Measurements from ENCODE around the gene EML3.

DNA sequence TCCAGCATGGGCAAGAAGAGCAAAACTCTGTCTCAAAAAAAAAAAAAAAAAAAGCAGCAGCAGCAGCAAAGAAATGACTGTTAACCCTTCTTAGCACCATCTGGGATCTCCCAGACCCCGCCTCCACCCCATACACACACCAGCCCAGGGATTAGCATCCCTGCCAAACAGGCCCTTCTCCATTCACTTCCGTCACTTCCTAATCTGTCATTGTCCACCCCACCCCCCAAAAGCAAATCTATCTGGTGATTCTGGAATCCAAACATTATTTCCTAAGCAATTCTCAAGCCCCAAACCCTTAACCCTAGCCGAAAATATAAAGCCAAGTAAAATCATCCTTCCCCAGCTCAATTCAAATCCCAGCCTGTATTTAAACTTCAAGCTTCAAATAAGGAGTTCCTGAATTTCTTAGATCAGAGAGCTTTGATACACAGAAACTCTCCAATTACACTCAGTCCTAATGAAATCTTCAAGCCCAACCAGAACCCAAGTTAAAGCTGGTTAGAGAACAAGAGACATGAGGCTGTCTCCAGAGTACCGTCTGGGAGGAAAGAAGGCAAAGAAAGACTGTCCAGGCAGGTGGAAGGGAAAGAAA, 60.0 kb downstream of the EML3 start:
- TF ChIP-seq REST (IDR thresholded peaks at IDR 0.05; ENCODE audit: insufficient read depth in 1 of 2, low read depth in 2 of 2, low read length in 1 of 2): no peak
- no peak for TF ChIP-seq POLR2AphosphoS5 (IDR thresholded peaks at IDR 0.05; ENCODE audit: low read depth, low read length)
- TF ChIP-seq TCF7L2 (IDR thresholded peaks at IDR 0.05; ENCODE audit: low read depth, low read length): no peak
